Keratinocyte (primary cell): Measurements from ENCODE around the gene PTAR1. TPM values are rescaled to one million over a fixed set of nuclear protein-coding genes. Genes with fewer than 3 reads are reported as not detected.

Experiments
- DNase-seq: peaks from one replicate; pipeline ENCODE4 v3.0.0-alpha.2; 2011; ENCODE audit warnings: low read depth, missing footprints, low spot score
- FAIRE-seq: peaks from 2 replicates; lab custom pipeline; 2011; peaks lifted over from hg19 to GRCh38; lab: Jason Lieb, UNC
- H2AFZ ChIP-seq: 2 replicates; pipeline ENCODE4 v1.6.0; 2012; ENCODE audit warnings: low read length, control low read depth, inconsistent platforms; ENCODE audit not compliant: control insufficient read depth
- H3K27ac ChIP-seq: 2 replicates; pipeline ENCODE4 v1.5.1; 2011; ENCODE audit warnings: low read length; ENCODE audit not compliant: control insufficient read depth, insufficient read depth
- H3K27me3 ChIP-seq: 3 replicates; pipeline ENCODE4 v1.6.0; 2011; ENCODE audit warnings: low read length; ENCODE audit not compliant: control insufficient read depth, insufficient read depth; ENCODE audit errors: extremely low read depth
- H3K36me3 ChIP-seq, 2 experiments: 2 replicates in 1 of 2; 3 replicates in 1 of 2; pipeline ENCODE4 v1.5.1; 2011; ENCODE audit warnings: low read length in 2 of 2, mild to moderate bottlenecking in 1 of 2; ENCODE audit not compliant: control insufficient read depth in 2 of 2, insufficient read depth in 2 of 2; ENCODE audit errors: extremely low read depth in 1 of 2
- H3K4me1 ChIP-seq: 3 replicates; pipeline ENCODE4 v1.5.1; 2011; ENCODE audit warnings: low read length; ENCODE audit not compliant: control insufficient read depth, insufficient read depth; ENCODE audit errors: extremely low read depth
- H3K4me2 ChIP-seq: 3 replicates; pipeline ENCODE4 v1.6.0; 2011; ENCODE audit warnings: low read depth, low read length; ENCODE audit not compliant: control insufficient read depth, insufficient read depth; ENCODE audit errors: extremely low read depth
- H3K4me3 ChIP-seq, 3 experiments: fragments of 200-600 bp in 1 of 3; sonication (generic) in 1 of 3; 2 replicates in 2 of 3; 3 replicates in 1 of 3; pipeline ENCODE4 v1.5.1; 2011 to 2016; ENCODE audit warnings: low read length in 3 of 3, mild to moderate bottlenecking in 3 of 3, control low read depth in 2 of 3, inconsistent platforms in 1 of 3, low read depth in 1 of 3, mixed read lengths in 1 of 3, mixed run types in 1 of 3, moderate library complexity in 1 of 3; ENCODE audit not compliant: control insufficient read depth in 2 of 3, insufficient read depth in 2 of 3; ENCODE audit errors: extremely low read depth in 1 of 3
- H3K79me2 ChIP-seq: 2 replicates; pipeline ENCODE4 v1.6.0; 2012; ENCODE audit warnings: low read length; ENCODE audit not compliant: control insufficient read depth, insufficient read depth
- H3K9ac ChIP-seq: 3 replicates; pipeline ENCODE4 v1.6.0; 2011; ENCODE audit warnings: low read length; ENCODE audit not compliant: control insufficient read depth, insufficient read depth; ENCODE audit errors: extremely low read depth
- H3K9me1 ChIP-seq: 3 replicates; pipeline ENCODE4 v1.6.0; 2011; ENCODE audit warnings: low read length; ENCODE audit not compliant: control insufficient read depth, insufficient read depth; ENCODE audit errors: extremely low read depth
- H3K9me3 ChIP-seq: 2 replicates; pipeline ENCODE4 v1.5.1; 2012; ENCODE audit warnings: low read depth, low read length; ENCODE audit not compliant: control insufficient read depth
- H4K20me1 ChIP-seq: 3 replicates; pipeline ENCODE4 v1.6.0; 2011; ENCODE audit warnings: low read length; ENCODE audit not compliant: control insufficient read depth, insufficient read depth; ENCODE audit errors: extremely low read depth
- EZH2 ChIP-seq: IDR thresholded peaks from one replicate; pipeline ENCODE4 v1.6.1; 2012; ENCODE audit warnings: inconsistent platforms, mild to moderate bottlenecking, low read length, moderate library complexity
- dilution Hi-C: fragments of 300-500 bp; cut with MboI; formaldehyde crosslinking; loops from one replicate; pipeline ENCODE4 v1.7.0; 2020; ENCODE audit warnings: low sequenced_read_pairs; ENCODE audit not compliant: extremely low pct_ligation_motif_present
- polyA plus RNA-seq, 5 experiments: library from polyadenylated mRNA; depleted of rRNA in 3 of 5; stranded (reverse) in 3 of 5; stranded (forward) in 1 of 5; unstranded in 1 of 5; fragments of >200 nt; gene quantifications; 1 replicate in 1 of 5; 2 replicates in 3 of 5; 3 replicates in 1 of 5; pipeline versions ENCODE4 v1.2.1 to v1.2.3, GENCODE V29; 2011 to 2012; ENCODE audit warnings: missing spikeins in 2 of 5, low read depth in 1 of 5, low replicate concordance in 1 of 5
- TF ChIP-seq, protein P1 (sequence below), 3 experiments: IDR thresholded peaks in 1 of 3; conservative IDR thresholded peaks in 1 of 3; optimal IDR thresholded peaks in 1 of 3; 2 replicates in 2 of 3; 3 replicates in 1 of 3; pipeline versions ENCODE3 to v1.5.1; 2011; ENCODE audit warnings: low read length in 3 of 3, mild to moderate bottlenecking in 3 of 3, moderate library complexity in 2 of 3, control low read depth in 1 of 3, inconsistent platforms in 1 of 3; ENCODE audit not compliant: insufficient read depth in 2 of 3; ENCODE audit errors: extremely low read depth in 1 of 3

PTAR1 gene
- polyA plus RNA-seq, 1 donor (not counting 4 experiments of a cell fraction or from before 2014, with no cell fraction given): 15.5 TPM

DNA sequence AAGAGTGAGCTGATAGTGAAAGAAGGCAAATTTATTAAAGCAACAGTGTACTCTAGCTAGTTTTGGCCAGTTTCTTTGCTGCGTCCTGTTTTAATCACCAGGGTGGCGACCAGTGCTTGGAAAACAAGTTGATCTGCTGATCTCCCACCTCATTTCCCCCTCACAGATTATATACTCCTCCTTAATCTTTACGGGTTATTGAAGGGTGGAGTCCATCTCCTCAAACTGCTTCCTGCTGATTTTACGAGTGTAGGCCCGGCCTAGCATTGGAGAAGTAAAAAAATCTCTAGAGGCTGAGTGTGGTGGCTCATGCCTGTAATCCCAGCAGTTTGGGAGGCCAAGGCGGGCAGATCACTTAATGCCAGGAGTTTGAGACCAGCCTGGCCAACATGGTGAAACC, 46.8 kb upstream of the PTAR1 start:
- dilution Hi-C loops: no loop called here
- Histone ChIP-seq H3K79me2 (no peaks in the 10 kb centered on the region), H3K36me3 (no peaks in the 10 kb centered on the region), H2AFZ (peak overlapping the region; percentile 7), H3K27ac (no peak overlapping the region), H3K27me3 (no peaks in the 10 kb centered on the region), H3K4me2 (no peak overlapping the region), H3K4me1 (no peaks in the 10 kb centered on the region), H3K4me3 (no peak overlapping the region), H3K9me1 (no peaks in the 10 kb centered on the region), H3K9me3 (no peaks in the 10 kb centered on the region), H4K20me1 (no peaks in the 10 kb centered on the region), H3K9ac (no peak overlapping the region)
- DNase-seq: no peak
- no peak for FAIRE-seq
- TF ChIP-seq, protein P1, sequence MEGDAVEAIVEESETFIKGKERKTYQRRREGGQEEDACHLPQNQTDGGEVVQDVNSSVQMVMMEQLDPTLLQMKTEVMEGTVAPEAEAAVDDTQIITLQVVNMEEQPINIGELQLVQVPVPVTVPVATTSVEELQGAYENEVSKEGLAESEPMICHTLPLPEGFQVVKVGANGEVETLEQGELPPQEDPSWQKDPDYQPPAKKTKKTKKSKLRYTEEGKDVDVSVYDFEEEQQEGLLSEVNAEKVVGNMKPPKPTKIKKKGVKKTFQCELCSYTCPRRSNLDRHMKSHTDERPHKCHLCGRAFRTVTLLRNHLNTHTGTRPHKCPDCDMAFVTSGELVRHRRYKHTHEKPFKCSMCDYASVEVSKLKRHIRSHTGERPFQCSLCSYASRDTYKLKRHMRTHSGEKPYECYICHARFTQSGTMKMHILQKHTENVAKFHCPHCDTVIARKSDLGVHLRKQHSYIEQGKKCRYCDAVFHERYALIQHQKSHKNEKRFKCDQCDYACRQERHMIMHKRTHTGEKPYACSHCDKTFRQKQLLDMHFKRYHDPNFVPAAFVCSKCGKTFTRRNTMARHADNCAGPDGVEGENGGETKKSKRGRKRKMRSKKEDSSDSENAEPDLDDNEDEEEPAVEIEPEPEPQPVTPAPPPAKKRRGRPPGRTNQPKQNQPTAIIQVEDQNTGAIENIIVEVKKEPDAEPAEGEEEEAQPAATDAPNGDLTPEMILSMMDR (optimal IDR thresholded peaks at IDR 0.05 in 1 of 3, IDR thresholded peaks at IDR 0.05 in 1 of 3, conservative IDR thresholded peaks at IDR 0.05 in 1 of 3; ENCODE audit: extremely low read depth in 1 of 3, insufficient read depth in 2 of 3, low read length in 3 of 3): no peak
- TF ChIP-seq EZH2: no peak

DNA sequence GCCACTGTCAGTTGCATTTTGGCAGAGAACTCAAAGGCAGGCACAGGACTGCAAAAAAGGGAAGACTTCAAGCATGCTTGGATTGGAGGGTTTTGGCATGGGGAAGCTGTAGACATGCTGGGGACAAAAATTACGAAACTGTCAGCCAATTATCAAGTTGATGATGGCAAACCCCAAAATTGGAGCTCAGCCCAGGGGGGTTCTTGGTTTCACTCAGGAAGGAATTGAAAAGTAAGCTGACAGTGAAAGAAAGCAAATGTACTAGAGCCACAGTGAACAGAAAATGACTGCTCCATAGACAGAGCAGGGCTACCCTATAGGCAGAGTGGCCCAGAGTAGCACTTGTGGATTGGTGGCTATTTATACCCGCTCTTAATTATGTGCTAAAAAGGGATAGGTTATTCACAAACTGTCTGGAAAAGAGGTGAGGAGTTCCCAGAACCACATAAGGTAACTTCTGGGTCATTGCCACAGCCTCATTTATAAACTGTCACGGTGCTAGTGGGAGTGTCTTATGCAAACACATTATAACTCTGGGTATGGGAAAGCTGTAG, 46.2 kb upstream of the PTAR1 start:
- Histone ChIP-seq H3K4me2 (no peak overlapping the region), H2AFZ (no peak overlapping the region), H3K9ac (no peak overlapping the region), H3K79me2 (no peaks in the 10 kb centered on the region), H3K27me3 (no peaks in the 10 kb centered on the region), H3K27ac (no peak overlapping the region), H3K4me3 (no peak overlapping the region), H4K20me1 (no peaks in the 10 kb centered on the region), H3K36me3 (no peaks in the 10 kb centered on the region), H3K9me1 (no peaks in the 10 kb centered on the region), H3K9me3 (no peaks in the 10 kb centered on the region), H3K4me1 (no peaks in the 10 kb centered on the region)
- dilution Hi-C loops: no loop called here
- FAIRE-seq (no peak), DNase-seq (no peak)
- TF ChIP-seq, protein P1 (optimal IDR thresholded peaks at IDR 0.05 in 1 of 3, IDR thresholded peaks at IDR 0.05 in 1 of 3, conservative IDR thresholded peaks at IDR 0.05 in 1 of 3; ENCODE audit: extremely low read depth in 1 of 3, insufficient read depth in 2 of 3, low read length in 3 of 3): no peak
- no peak for TF ChIP-seq EZH2
